NCI-H2196 treated with DMSO at 0.1 percent for 48 hours (cell line): Measurements from ENCODE around the gene KNSTRN.

Experiments
- DNase-seq: peaks from one replicate; lab custom pipeline; 2025; ENCODE audit not compliant: unreplicated experiment; lab: John Stamatoyannopoulos, UW

KNSTRN gene

DNA sequence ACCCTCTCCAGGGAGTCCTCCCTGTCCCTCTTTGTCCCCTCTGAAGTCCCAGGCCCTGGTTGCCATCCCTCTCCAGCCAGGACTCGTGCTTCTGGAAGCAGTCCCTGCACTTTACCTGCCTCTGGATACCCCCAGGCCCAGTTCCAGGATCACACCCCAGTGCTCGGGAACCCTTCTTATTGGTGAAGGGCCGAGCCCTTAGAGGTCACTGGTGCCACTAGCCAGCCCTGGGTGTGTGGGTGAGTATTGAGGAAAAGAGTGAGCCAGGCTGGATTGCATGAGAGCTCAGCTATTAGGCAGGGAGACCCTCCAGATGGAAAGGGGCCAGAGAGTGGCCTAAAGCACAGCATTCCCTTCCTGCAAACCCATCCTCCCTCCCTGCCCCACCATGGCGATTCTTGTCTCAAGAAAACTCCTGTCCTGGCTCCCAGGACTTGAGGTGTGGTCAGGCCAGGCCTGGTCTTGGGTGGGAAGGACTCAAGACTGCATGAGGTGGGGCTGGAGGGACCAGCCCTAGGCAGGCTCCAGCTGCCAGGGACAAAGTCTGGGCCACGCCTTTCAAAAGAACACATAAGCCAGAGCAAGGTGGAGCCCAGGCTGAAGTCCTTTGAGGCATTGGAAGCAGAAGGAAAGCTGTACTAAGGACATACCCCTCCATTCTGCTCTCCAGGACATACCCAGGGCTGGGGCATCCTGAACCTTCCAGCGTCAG is 36.5 kb upstream of the KNSTRN start:
- no peak for DNase-seq

DNA sequence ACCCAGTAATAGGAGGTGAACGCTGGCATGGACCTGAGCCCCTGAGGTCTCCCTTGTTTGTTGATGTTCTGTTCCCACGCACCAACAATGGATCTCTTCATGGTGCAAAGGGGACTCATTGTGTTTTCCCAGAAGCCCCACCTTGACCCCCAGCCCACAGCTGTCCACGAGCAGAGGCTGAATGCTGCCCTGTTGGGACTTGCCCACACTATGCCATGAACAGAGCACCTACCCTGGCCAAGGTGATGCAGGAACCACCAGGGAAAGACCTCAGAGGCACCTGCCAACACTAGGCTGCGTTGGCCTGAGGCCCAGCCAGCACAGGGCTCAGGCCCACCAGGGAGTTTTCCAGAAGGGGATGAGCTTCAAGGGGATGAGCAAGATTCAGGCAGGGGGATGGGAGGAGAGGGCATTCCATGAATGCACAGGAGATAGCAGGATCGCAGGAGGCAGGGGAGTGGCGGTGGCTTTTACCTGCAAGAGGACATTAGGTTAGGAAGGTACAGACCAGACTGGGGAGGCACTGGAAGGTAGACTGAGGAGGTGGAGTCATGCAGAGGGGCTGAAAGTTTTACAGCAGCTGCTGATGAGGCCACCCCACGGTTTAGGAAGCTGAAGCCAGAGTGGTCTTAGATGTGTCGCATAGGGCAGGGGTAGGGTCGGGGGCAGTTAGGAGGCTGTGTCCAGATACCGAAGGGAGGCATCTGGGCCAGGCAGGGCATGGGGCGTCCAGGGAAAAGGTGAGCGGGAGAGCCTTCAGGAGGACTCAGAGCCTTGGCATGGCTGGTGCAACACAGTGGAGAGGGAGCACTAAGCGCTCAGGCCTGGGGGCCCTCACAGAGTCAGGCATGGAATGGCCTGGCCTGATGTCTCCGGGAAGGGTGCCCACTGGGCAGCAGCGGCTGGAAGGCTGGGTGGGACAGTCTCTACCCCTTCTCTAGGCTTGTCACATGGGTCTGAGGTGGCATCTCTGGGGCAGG is 35.7 kb upstream of the KNSTRN start:
- no peak for DNase-seq

DNA sequence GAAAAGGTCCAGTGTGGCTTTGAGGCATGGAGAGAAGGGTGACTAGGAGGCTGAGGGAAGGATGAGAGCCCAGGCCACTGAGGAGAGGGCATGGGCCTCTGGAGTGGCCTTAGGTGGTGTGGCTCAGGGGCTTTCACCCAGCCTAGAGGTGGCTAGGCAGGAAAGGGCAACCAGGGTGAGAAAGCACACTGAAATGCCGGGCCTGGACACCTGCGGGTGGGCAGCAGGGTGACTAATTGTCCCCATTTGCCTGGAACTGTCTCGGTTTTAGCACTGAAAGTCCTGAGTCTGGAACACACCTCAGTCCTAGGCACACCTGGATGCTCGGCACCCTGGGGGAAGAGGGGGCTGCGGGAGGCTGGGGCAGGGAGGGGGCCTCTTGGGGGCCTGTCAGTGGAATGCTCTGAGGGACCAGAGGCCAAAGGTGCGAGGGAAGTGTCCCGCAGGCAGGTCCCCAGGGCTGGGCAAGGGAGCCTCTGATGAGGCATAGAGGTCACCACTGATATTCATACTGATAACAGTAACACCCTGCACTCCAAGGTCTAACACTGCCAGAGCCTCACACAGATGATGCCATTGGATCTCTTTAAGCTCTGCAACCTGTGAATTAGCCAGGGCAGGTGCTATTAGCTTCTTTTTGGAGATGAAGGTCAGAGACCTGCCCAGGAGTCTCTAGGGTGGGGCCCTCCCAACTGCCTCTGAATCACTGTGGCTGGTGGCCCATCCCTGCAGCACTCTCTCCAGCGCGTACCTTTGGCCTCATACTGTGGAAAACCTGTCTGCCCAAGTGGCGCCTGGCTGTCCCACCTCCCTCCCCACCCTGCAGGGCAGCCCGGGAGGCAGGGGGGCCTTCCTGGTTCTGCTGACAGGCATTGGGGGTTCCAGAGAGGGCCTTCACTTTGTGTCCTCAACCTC is 34.7 kb upstream of the KNSTRN start:
- no peak for DNase-seq

DNA sequence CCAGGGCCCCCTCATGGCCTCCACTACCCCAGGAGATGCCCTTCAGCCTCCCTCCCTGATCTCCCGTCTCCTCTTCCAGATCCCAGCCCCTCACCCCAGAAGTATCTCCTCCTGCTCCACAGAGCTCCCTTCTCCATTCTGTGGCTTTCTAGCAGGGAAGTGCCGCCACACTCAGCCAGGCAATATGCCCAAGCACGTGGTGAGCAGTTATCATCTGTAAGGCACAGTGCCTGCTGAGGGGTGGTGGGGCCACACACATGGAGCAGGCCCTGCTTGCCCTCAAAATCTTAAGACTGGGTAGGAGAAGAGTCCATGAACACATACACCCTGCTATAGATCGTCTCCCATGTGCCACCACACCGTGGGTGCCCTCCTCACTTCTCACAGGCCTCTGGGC is 34.0 kb upstream of the KNSTRN start:
- DNase-seq, result no peak

DNA sequence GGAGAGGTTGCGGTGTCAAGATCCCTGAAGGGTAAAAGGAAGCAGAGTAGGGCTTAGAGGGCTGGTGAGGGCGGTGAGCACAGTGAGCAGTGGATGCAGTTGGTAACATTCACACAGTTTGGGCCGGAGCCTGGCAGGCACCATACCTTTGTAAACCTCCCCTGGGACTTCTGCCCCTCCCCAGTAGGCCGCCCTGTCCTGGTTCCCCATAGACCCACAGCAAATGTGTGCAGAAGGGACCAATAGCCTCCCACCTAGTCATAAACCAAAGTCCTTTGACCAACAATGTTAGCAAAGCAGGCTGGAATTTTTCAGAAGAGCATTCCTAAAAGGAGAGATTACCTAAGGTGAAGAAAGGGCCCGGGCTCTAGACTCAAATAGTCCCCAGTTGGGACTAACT is 33.4 kb upstream of the KNSTRN start:
- DNase-seq, result no peak

DNA sequence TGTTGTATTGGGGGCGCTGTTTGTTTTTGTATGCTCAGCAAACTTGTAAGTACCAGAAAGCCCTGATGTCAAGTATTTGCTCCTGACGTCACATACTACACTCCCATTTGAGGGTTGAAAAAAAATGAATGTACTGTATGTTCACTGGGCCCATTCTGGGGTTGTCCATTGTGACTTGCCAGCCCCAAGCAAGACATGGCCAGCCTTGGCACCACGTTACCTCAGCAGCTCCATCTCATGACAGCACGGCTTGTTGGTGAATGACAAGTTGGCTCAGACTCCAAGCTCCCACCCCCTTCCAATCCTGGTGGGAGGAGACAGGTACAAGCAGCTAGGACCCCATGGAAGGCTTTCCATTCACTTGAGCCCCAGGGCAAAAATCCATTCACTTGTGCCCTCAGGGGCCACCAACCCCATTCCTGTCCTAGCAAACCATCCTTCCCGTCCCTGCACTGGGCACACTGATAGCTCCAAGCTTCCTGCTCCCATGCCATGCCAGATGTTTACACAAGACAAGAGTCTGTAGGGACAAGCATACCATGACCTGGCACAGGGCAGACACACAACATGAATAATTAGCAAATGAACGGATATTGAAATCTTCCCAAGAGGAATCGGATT is 30.1 kb upstream of the KNSTRN start:
- DNase-seq, result no peak

DNA sequence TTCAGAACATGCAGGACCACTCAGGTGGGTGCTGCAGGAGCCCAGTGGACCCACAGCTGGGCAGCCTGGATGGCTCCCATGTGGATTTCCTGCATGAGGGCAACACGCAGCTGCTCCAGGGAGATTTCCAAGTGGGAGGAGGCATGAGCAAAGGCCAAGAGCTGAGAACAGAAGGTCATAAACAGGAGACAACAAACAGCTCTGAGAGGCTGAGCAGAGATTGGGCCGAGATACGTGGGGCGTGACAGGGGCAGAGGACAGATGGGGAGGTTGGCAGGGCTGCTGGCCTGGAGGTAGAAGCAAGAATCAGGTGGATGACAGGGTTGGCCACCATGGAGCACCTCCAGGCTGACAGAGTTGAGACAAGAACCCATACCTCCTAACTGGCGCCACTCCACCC is 28.8 kb upstream of the KNSTRN start:
- no peak for DNase-seq

DNA sequence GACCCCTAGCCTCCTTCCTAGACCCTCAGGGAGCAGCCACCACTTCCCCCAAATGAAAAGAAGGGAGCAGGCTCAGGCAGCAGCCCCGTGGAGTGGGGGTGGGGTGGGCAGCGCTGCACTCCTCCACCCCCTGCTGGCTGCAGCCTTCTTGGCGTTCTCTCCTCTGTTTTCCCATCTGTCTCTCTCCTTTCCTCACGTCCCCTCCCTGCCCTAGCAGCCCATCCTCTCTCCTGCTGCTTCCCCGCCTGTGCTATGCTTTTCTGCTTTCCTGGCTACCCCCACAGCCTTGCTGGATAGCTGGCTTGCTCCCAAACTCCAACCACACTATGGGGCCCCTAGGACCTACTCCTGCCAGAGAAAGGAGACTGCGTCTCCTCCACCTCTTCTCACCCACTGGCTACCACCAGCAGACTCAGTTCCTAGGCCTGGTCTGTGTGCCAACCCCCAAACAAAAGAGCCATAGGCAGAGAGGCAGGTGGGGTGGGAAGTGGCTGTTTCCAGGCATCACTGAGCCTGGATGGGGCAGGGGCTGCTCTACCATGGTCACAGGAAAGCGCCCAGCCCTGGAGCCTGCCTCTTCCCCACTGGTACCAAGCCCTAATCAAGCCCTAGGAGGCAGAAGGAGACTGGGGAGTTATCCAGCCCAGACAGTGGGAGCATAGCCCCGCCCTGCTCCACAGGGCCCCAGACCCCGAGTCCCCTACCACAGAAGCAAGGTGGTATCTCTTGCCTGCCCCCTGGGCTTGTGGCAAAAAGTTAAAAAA is 27.9 kb upstream of the KNSTRN start:
- no peak for DNase-seq

DNA sequence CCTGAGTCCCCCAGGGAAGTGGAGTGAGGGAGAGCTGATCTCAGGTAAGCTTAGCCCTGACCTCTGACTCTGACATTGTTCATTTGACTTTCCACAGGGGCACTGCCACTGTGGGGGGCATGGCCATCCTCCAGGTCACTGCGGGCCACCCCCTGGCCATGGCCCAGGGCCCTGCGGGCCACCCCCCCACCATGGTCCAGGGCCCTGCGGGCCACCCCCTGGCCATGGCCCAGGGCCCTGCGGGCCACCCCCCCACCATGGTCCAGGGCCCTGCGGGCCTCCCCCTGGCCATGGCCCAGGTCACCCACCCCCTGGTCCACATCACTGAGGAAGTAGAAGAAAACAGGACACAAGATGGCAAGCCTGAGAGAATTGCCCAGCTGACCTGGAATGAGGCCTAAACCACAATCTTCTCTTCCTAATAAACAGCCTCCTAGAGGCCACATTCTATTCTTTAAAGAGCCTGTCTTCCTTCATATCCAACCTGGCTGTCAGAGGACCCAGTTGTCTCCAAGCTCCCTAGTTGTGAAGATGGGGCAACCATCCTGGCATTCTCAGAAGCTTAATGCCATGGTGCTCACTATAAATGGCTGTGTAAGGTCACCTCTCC is 26.4 kb upstream of the KNSTRN start:
- DNase-seq, result no peak

DNA sequence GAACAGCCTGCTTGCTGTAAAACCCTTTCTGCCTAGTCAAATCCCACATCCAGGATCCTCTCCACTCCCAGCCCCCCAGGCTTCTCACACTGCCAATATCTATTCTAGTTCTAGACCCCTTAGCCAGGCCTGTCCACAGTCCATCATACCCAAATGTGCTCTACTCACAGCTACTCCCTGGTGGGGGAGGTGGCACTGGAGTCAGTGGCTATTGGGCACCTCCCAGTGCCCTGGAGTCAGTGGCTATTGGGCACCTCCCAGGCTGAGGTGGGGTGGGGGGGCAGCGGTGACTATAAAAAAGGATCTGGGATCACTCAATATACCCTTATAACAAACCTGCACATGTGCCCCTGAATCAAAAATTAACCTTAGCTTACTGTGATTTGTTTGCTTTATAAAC is 25.3 kb upstream of the KNSTRN start:
- no peak for DNase-seq

DNA sequence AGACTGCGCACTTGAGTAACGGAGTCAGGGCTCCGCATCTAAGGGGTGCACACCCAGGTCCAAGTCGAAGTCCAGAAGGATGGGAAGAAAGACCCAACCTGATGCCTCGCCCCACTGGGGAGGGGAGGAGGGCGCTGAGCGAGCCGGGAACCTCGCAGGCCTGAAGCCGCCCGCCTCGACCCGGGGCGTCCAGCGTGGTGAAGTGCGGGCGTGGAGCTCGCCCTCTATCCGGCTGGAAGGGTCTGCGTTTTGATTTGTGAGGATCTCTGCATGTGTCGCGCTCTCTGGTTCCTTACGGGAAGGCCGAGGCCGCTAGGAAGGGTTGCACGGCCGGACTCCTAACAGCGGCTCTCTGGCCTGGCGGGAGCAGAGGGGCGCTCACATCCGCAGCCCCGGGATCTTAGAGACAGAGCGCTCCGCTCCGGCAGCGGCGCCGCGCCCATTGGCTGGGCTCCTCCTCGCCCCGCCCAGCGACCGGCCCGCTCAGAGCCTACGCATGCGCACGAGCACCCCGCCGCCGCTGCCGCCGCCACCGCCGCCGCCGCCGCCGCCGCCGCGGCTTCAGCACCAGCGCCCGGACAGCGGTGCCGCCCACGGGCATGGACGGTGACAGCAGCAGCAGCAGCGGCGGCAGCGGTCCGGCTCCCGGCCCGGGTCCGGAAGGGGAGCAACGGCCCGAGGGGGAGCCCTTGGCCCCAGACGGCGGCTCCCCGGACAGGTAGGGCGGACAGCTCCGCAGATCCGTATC is 24.6 kb upstream of the KNSTRN start, which contains the start of gene DISP2:
TSS of gene DISP2 (plus strand) at position 497 of the 748 bp plus-strand sequence. CDS start at position 600, 103 bp downstream.
- peak; percentile 56 for DNase-seq

DNA sequence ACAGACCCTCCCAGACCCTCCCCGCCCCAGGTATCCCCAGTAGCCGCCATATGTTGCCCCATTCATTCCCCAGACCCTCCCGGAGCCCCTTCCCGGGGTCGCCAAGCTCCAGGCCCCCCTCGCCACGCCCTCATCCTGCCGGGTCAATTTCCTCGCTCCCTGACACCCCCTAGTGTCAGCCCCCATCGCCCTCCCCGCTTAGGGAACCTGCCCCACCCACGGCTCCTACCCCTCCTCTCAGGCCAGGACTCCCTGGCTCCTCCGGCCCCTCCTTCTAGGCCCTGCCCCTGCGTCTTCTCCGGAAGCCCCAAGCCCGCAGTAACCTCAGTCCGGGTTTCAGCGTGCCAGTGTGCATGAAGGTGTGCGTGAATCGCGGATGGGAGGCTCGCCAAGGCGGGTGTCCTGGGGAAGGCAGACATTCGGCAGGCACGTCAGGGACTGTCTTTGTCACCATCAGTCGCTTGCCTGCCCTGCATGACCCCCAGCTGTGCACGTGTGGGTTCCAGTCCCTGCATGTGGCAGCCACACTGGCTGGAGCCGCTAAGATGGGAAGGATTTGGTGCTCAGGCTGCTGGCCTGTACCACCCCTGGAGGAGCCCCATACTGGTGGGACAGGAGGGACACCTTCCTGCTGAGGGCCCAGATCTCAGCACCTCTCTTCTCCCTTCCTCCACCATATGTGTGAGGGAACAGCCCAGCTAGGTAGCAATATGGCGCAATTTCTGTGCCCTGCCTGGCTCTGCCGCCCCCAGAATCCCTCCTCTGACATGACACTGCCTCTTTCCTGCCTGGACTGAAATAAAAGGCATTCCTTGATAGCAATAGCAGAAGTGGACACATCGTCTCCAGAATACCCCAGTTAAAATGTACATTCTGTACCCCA is 23.8 kb upstream of the KNSTRN start:
- DNase-seq, result no peak

DNA sequence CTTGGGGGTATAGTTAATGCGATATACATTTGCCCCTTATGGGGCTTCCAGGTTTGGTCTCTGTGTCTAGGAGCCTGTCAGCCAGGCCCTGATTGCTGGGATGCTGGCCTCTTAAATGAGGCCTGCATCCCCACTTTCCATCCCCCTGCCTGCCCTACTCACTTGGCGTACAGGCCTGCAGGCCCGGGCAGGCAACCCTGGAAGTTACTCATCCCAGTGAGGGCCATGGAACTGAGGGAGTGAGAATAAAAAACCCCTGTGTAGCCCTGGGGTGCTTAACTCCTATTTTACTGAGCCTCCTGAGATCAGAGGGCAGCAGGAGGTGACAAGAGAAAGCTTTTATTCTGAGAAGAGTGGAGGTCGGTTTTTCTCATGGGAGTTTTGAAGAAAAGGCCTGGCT is 22.5 kb upstream of the KNSTRN start:
- DNase-seq, result no peak

DNA sequence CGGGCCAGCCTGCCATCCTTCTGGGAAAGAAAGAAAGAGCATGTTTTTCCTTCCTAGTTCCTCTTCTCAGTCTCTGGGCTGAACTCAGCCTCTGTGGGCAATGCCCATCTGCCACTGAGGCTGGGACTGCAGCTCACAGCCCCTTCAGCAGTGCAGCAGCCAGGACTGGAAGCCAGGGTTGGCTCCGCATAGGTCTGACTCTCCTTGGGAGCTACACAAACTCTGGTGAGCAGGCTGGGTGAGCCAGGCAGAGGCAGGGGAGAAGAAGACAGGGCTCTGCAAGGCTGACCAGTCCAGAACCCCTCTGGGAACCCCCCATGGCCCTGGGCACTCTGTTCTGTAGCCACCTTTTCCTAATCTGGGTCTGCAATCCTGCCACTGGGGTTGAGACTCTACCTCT is 20.9 kb upstream of the KNSTRN start:
- DNase-seq, result no peak

DNA sequence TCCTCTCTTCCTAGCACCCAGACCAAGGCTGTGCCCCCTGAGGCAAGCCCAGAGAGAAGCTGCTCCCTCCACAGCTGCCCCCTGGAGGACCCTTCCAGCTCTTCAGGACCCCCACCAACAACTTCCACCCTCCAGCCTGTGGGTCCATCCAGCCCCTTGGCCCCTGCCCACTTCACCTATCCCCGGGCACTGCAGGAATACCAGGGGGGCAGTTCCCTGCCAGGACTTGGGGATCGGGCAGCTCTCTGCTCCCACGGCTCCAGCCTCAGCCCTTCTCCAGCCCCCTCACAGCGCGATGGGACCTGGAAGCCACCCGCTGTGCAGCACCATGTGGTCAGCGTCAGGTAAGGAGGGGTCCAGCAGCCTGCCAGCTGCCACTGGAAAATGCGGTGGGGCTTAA is 18.9 kb upstream of the KNSTRN start:
- DNase-seq, result no peak

DNA sequence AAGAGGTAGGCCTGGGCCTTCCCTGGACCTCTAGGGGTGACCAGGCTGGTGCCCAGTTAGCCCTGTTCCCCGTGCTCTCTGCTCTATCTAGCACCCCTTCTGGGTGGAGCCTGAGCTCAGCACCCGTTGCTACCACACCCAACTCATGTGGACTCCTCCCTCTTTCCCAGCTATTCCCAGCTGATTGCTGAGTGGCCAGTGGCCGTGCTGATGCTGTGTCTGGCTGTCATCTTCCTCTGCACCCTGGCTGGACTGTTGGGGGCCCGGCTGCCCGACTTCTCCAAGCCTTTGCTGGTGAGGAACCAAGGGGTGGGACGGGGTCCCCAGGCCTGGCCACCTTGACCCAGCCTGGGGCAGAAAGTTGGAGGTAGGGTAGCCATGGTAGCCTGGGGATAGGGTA is 18.3 kb upstream of the KNSTRN start:
- no peak for DNase-seq

DNA sequence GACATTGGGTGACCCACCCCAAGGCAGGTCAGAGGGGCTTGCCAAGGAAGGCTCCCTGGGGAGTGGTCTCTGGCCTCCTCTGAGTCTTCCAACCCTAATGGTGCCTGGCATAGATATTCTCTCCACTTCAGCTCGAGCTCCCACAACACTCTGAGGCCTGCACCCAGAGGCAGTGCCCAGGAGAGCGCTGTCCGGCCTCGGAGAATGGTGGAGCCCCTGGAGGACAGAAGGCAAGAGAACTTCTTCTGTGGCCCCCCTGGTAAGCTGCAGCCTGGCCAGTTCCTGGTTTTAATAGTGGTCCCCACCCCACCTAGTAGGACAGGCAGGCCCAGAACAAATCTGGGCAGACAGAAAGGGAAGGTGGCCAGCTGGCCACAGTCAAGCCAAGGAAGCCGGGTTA is 17.5 kb upstream of the KNSTRN start:
- no peak for DNase-seq
